GM12865 (cell line): ENCODE data around the gene LRP10.

Experiments used
- DNase-seq: peaks from one replicate; pipeline ENCODE4 v3.0.0; 2010; ENCODE audit warnings: low read depth
- H3K4me3 ChIP-seq: 2 replicates; pipeline ENCODE4 v1.5.1; 2011; ENCODE audit warnings: mild to moderate bottlenecking, low read depth, low read length, control low read depth
- TF ChIP-seq, protein P1 (sequence below): IDR thresholded peaks from 2 replicates; pipeline ENCODE4 v1.5.1; 2011; ENCODE audit warnings: low read length, control low read depth, low read depth, inconsistent platforms; ENCODE audit not compliant: insufficient read depth; ENCODE audit errors: missing control alignments

The LRP10 gene

DNA sequence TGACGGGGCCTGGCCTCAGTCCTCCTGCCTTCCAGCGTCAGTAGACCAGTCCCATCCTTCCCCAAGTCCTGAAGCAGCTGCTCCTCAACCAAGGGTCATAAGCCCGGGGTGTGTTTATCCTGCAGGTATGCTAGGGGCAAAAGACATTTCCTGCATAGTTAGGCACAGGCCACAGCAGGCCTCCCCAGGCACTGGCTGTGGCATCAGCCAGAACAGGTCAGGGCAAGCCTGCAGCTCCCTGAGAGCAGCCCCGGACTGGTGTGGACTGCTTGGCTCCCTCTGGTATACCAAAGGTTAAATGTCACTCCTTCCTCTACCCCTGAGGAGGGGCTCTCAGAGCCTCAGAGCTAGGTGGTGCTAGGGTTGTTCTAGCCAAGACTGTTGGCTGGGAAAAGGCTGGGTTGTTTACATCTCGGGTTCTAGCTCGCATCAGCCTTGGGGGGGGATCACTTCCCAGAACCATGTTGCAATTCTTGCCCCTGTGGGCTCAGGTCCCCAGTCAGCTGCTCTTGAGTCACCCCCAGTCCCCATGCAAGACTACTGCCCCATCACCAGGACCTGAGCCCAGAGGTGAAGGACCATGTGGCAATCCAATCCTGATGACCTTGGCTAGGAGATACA, 32.3 kb upstream of the LRP10 start:
- no peak for DNase-seq
- TF ChIP-seq, protein P1, sequence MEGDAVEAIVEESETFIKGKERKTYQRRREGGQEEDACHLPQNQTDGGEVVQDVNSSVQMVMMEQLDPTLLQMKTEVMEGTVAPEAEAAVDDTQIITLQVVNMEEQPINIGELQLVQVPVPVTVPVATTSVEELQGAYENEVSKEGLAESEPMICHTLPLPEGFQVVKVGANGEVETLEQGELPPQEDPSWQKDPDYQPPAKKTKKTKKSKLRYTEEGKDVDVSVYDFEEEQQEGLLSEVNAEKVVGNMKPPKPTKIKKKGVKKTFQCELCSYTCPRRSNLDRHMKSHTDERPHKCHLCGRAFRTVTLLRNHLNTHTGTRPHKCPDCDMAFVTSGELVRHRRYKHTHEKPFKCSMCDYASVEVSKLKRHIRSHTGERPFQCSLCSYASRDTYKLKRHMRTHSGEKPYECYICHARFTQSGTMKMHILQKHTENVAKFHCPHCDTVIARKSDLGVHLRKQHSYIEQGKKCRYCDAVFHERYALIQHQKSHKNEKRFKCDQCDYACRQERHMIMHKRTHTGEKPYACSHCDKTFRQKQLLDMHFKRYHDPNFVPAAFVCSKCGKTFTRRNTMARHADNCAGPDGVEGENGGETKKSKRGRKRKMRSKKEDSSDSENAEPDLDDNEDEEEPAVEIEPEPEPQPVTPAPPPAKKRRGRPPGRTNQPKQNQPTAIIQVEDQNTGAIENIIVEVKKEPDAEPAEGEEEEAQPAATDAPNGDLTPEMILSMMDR = no peak
- H3K4me3 ChIP-seq = no peak overlapping the region

- no peak for DNase-seq
- H3K4me3 ChIP-seq = no peak overlapping the region
- TF ChIP-seq, protein P1 = no peak
Observed at GRCh38 chr14:22841311-22841710, 30.2 kb upstream of the LRP10 start.

GRCh38 chr14:22841769-22842168, 29.8 kb upstream of the LRP10 start:
- DNase-seq = no peak
- TF ChIP-seq, protein P1 = no peak
- H3K4me3 ChIP-seq = no peak overlapping the region

DNA sequence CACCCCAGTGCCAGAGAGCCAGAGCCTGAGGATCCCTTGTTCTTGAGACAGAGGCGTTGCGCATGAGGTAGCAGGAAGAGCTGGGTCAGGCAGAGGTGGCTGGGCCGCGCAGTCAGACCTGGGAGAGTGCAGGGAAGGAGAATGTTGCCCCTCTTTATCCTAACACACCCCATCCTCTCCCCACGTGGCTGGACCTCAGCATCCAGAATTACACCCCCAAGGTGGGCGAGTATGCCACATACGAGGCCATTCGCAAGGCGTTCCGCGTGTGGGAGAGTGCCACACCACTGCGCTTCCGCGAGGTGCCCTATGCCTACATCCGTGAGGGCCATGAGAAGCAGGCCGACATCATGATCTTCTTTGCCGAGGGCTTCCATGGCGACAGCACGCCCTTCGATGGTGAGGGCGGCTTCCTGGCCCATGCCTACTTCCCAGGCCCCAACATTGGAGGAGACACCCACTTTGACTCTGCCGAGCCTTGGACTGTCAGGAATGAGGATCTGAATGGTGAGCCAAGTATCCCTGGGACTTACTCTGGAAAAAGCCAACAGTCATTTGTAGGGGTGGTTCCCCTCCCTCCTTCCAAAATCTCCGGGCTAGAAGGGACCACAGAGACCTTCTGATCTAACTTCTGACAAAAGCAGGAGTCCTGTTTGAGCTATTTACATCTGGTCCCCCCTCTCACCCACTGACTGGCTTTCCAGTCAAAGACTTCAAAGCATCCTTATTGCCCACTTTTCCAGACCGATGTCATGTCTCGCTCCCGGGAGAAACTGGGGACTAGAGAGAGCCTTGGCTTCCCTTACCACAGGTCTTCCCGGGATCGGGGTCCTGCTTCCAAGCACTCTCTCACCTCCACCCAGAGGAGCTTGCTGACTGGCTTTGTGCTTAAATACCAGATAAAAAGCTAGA, 29.1 kb upstream of the LRP10 start:
- TF ChIP-seq, protein P1 = no peak
- DNase-seq = no peak
- no peak overlapping the region for H3K4me3 ChIP-seq

DNA sequence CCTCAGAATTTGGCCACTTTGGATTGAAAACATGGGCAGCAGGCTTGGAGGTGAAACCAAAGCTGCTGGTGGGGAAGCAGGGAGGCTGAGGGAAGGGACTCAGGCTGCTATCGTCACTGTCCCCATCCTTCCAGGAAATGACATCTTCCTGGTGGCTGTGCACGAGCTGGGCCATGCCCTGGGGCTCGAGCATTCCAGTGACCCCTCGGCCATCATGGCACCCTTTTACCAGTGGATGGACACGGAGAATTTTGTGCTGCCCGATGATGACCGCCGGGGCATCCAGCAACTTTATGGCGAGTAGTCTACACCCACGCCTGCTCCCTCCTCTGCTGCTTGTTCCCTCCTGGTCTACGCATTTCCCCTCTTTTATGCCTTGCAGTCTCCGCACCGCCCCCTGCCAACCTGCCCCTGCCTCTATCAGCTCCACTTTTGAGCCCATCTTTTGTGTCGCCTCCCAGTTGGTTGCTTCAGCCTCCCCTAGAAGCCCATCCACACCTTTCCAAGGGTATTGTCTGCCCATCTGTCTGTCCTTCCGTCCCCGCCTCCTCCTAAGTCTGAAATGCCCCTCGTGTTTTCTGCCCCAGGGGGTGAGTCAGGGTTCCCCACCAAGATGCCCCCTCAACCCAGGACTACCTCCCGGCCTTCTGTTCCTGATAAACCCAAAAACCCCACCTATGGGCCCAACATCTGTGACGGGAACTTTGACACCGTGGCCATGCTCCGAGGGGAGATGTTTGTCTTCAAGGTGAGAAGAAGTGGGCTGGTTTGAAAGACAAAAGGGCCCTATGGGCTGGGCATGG, 28.2 kb upstream of the LRP10 start:
- H3K4me3 ChIP-seq = no peak overlapping the region
- TF ChIP-seq, protein P1 = no peak
- DNase-seq = no peak

GRCh38 chr14:22844221-22845102, 27.1 kb upstream of the LRP10 start:
- TF ChIP-seq, protein P1 = no peak
- H3K4me3 ChIP-seq = no peak overlapping the region

More at GRCh38 chr14:22844221-22845102, 27.1 kb upstream of the LRP10 start:
- no peak for DNase-seq
